Mononuclear cell (primary cell): Measurements from ENCODE around the gene LZTR1. TPM values are rescaled to one million over a fixed set of nuclear protein-coding genes. Genes with fewer than 3 reads are reported as not detected.

ENCODE experiments used
- total RNA-seq: library from RNA; depleted of rRNA; stranded (reverse); fragments of >200 nt; gene quantifications from one replicate; pipeline ENCODE4 v1.2.3, GENCODE V29; 2012

The LZTR1 gene
- total RNA-seq, 1 donor, result 24.8 TPM

Other genes with a start within 250 kb of the LZTR1 start
- not detected for gene SERPIND1, start 208.2 kb upstream of the LZTR1 start, total RNA-seq
- gene PI4KA, start 123.5 kb upstream of the LZTR1 start, total RNA-seq, result 83.0 TPM
- gene SNAP29, start 123.3 kb upstream of the LZTR1 start, total RNA-seq, result 11.5 TPM
- 51.9 TPM for gene CRKL, start 64.9 kb upstream of the LZTR1 start, total RNA-seq
- gene AIFM3, start 15.0 kb upstream of the LZTR1 start, total RNA-seq, result 5.2 TPM
- 58.2 TPM for gene THAP7, start 19.8 kb downstream of the LZTR1 start, total RNA-seq
- gene P2RX6, start 32.9 kb downstream of the LZTR1 start, total RNA-seq, result 0.21 TPM
- not detected for gene SLC7A4, start 50.3 kb downstream of the LZTR1 start, total RNA-seq
- not detected for gene LRRC74B, start 63.6 kb downstream of the LZTR1 start, total RNA-seq